HG02870 (cell line): ENCODE measurements around the gene RNF180.
"Not testable (repeated sequence)": the region's sequence is repeated elsewhere in the genome, so short reads cannot be mapped to it uniquely, and the experiment has no call there.

Source experiments
- ATAC-seq: cut with Tn5 transposase; IDR thresholded peaks from one replicate; pipeline ENCODE4 v1.9.1; 2021; ENCODE audit warnings: mild to moderate bottlenecking, moderate library complexity; ENCODE audit not compliant: unreplicated experiment

RNF180 gene

GRCh38 chr5:64180661-64181343, 15.2 kb downstream of the RNF180 start:
- no peak for ATAC-seq

GRCh38 chr5:64181440-64181839, 15.8 kb downstream of the RNF180 start:
- no peak for ATAC-seq

GRCh38 chr5:64183956-64184355, 18.3 kb downstream of the RNF180 start:
- ATAC-seq: no peak

DNA sequence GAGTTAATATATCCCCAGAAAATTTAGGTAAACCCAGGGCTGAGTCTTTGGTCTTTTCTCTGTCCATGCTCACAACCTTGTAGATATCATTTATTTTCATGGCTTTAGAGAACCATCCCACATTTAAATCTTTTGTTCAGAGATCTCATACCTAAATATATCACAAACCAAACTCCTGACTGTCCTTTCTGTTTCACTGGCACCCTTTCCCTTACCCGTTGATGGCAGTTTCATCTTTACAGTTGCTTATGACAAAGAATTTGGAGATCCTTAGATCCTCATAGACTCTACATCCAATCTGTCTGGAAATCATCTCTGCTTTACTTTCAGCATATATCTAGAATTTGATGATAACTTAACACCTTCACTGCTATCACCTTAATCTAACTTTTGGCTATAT, 19.2 kb downstream of the RNF180 start:
- ATAC-seq: no peak

DNA sequence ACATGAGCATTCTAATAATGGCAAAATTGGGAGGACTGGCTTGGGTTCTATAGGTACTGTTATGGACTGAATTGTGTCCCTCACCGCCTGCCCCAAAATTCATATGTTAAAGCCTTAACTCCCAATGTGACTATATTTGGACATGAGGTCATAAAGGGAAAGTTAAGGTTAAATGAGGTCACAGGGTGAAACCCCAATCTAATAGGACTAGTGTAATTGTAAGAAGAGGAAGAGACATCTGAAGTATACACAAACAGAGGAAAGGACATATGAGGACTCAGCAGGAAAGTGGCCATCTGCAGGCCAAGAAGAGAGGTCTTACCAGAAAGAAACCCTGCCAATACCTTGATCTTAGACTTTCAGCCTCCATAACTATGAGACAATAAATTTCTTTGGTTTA, 23.1 kb downstream of the RNF180 start:
- no peak for ATAC-seq

- no peak for ATAC-seq
Observed at GRCh38 chr5:64190562-64191306, 25.1 kb downstream of the RNF180 start.

GRCh38 chr5:64195981-64196380, 30.3 kb downstream of the RNF180 start:
- no peak for ATAC-seq

DNA sequence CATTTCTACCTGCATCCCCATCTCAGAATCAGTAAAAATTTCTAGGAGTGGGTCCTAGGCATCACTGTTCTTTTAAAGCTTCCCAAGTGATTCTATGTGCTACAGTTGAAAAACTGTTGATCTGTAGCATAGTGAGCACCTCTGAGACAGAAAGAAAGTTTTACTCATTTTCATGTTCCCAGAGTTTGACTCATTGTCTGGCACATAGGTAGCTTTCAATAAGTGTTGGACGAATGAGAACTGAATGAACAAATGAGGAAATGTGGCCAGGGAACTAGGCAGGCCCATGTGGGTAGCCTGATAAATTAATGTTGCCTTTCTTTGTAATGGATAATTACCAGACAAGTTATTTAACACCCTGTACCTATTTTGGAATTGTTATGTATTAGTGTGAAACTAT, 33.8 kb downstream of the RNF180 start:
- no peak for ATAC-seq

DNA sequence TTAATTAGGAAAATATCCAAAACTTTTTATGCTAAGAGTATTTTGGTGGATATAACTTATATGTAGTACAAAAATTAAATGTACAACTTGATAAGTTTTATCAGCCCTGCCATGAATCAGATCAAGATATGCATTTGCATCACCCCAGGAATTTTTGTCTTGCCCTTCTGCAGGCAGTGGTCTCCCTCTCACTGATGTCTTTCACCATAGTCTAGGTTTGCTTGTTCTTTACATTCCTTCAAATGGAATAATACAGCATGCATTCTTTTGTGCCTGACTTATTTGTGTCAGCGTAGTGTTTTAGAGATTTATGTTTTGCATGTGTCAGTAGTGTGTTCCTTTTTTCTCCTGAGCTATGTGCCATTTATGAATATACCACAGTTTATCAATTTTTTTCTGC, 36.4 kb downstream of the RNF180 start:
- no peak for ATAC-seq

DNA sequence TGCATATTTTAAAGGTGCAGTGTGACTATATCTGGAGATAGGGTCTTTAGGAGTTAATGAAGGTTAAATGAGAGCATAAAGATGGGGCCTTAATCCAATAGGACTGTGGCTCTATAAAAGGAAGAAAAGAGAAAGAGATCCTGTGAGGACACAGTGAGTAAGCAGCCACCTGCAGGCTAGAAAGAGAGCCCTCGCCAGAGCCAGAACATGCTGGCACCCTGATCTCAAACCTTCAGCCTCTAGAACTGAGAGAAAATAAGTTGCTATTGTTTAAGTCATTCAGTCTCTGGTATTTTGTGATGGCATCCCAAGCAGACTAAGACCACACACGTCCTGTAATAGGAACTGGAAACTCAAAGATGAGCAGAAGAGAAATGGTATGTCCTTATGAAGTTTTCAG, 41.0 kb downstream of the RNF180 start:
- ATAC-seq: no peak

DNA sequence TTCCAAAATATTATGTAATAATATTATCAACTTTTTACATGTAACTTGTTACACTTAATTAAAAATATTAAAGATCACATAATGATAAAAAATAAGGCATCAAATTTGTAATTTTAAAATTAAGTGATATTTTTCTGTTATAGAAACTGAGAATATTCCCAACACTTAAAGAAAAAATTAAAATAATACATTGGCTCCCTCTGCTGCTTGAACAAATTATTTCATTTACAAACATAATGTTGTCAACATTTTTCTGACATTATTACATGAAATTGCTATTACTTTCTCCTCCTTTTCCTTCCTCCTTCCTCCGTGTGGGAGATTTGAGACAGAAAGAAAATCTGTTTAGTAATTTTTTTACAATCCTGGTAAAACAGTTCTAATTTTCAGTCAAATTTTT, 42.3 kb downstream of the RNF180 start:
- no peak for ATAC-seq

GRCh38 chr5:64209353-64209752, 43.7 kb downstream of the RNF180 start:
- ATAC-seq: no peak

GRCh38 chr5:64210866-64211265, 45.2 kb downstream of the RNF180 start:
- ATAC-seq: no peak

DNA sequence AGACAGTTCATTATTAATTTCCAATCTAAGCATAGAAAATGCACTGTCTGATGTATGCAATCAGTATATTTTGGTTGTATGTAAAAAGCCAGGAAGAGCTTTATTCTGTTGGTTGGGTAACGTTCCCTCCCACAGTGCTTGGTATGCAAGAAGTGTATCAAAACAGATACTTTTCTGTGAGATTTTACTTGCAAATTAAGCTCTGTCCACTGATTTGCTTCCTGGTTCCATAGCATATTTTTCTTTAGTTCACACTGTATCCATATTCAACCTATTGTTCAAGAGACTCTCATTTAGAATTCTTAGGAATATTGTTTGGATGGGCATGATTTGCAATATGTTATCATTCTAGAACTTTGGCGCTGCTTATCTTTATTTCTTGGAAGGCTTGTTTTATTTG, 47.4 kb downstream of the RNF180 start:
- no peak for ATAC-seq

DNA sequence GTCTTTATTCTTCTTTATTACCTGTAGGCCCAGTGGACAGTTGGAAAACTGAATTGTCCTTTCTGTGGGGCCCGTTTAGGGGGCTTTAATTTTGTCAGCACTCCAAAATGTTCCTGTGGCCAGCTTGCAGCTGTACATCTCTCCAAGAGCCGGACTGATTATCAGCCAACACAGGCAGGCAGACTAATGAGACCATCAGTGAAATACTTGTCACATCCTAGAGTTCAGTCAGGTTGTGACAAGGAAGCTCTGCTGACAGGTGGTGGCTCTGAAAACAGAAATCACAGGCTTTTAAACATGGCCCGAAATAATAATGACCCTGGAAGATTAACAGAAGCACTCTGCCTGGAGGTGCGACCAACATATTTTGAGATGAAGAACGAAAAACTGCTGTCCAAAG, 47.9 kb downstream of the RNF180 start:
- ATAC-seq: no peak

DNA sequence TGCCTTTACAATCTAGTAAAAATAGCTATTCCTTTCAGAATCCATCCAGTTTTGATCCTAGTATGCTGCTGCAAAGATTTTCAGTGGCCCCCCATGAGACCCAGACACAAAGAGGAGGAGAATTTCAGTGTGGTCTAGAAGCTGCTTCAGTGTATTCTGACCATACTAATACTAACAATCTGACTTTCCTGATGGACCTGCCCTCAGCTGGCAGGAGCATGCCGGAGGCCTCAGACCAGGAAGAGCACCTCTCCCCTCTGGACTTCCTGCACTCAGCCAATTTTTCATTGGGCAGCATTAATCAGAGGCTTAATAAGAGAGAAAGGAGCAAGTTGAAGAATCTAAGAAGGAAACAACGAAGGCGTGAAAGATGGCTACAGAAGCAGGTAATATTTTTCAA, 48.5 kb downstream of the RNF180 start:
- no peak for ATAC-seq

- no peak for ATAC-seq
Observed at GRCh38 chr5:64221911-64222310, 56.3 kb downstream of the RNF180 start.

- not testable (repeated sequence) for ATAC-seq
Observed at GRCh38 chr5:64225286-64225981, 59.8 kb downstream of the RNF180 start.

DNA sequence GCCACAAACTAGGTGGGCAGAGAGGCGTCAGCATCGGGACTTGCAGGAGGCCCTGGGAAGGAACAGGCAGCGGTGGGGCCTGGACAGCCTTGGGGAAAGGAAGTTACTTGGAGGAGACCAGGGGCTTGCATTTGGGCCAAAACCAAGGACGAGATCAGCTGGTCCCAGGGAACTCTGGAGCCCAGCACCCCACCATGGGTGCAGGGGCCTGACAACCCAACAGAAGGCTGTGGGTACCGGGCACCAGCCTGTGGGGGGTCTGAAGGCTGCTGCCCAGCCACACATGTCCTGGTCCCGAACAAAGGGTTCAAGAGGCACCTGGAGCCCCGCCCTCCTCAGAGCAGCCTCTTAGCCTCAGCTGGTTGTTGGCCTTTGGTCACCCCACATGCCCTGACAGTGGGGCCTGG, 61.5 kb downstream of the RNF180 start:
- ATAC-seq: not testable (repeated sequence)

- peak; percentile 45 for ATAC-seq
Observed at GRCh38 chr5:64229163-64229774, 63.6 kb downstream of the RNF180 start.

DNA sequence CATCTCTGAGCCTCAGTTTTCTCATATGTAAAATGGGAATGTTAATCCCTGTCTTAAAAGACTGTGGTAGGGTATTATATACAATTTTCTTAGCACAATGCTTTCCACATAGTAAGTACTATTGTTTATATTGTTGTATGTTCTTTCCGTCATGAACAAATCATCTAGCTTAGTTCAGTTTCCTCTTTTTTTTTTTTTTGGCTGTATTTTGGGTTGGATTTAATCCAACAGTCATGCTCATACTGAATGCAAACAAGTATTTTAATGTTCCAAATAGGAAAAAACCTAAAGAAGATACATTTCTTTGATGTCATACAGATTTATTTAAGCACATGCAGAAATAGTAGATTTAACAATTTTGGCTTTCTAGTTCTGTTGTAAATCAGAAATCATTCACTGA, 95.1 kb downstream of the RNF180 start:
- ATAC-seq: no peak

GRCh38 chr5:64269164-64269563, 103.5 kb downstream of the RNF180 start:
- no peak for ATAC-seq
